ENCODE measurements around the gene ISG20L2. TPM values are rescaled to one million over a fixed set of nuclear protein-coding genes. Genes with fewer than 3 reads are reported as not detected.
A peak's percentile ranks its signal among the peaks of the same experiment; 100 is the strongest.

Gene ISG20L2
- polyA plus RNA-seq, 2 of the 4 experiments (the other 2 are of a cell fraction) = 29.6 to 42.5 TPM

DNA sequence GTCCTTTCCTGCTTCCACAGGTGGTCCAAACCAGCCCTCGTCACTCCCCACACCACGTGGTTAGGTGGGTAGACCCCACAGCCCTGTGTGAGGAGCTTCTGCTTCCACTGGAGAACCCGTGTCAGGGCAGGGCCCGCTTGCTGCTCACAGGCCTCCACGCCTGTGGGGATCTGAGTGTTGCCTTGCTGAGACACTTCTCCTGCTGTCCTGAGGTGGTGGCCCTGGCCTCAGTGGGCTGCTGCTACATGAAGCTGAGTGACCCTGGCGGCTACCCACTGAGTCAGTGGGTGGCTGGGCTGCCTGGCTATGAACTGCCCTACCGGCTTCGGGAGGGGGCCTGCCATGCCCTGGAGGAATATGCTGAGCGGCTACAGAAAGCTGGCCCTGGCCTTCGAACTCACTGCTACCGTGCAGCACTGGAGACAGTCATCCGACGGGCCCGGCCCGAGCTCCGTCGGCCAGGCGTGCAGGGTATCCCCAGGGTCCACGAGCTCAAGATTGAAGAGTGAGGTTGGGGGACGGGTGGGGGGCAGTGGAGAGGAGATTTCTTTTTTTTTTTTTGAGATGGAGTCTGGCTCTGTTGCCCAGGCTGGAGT is 5.5 kb upstream of the ISG20L2 start:
- TF ChIP-seq TP53 (CRISPR knock-in tag; IDR thresholded peaks at IDR 0.05) (no peak), HOXB13 (CRISPR knock-in tag; IDR thresholded peaks at IDR 0.05; ENCODE audit: low read depth) (no peak), CBX8 (IDR thresholded peaks at IDR 0.05) (no peak), CEBPB (IDR thresholded peaks at IDR 0.05) (no peak), FOXS1 (CRISPR knock-in tag; IDR thresholded peaks at IDR 0.05) (no peak), RFX5 (IDR thresholded peaks at IDR 0.05) (no peak), SREBF2 (IDR thresholded peaks at IDR 0.05) (no peak), ZC3H11A (IDR thresholded peaks at IDR 0.05) (no peak), JUNB (IDR thresholded peaks at IDR 0.05) (no peak), FOSB (CRISPR knock-in tag; IDR thresholded peaks at IDR 0.05) (no peak)
- TF ChIP-seq, protein P1, sequence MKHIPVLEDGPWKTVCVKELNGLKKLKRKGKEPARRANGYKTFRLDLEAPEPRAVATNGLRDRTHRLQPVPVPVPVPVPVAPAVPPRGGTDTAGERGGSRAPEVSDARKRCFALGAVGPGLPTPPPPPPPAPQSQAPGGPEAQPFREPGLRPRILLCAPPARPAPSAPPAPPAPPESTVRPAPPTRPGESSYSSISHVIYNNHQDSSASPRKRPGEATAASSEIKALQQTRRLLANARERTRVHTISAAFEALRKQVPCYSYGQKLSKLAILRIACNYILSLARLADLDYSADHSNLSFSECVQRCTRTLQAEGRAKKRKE (CRISPR knock-in tag; IDR thresholded peaks at IDR 0.05; ENCODE audit: low read depth) = no peak
- TF ChIP-seq, protein P2, sequence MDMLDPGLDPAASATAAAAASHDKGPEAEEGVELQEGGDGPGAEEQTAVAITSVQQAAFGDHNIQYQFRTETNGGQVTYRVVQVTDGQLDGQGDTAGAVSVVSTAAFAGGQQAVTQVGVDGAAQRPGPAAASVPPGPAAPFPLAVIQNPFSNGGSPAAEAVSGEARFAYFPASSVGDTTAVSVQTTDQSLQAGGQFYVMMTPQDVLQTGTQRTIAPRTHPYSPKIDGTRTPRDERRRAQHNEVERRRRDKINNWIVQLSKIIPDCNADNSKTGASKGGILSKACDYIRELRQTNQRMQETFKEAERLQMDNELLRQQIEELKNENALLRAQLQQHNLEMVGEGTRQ (IDR thresholded peaks at IDR 0.05) = no peak
- TF ChIP-seq, protein P3, sequence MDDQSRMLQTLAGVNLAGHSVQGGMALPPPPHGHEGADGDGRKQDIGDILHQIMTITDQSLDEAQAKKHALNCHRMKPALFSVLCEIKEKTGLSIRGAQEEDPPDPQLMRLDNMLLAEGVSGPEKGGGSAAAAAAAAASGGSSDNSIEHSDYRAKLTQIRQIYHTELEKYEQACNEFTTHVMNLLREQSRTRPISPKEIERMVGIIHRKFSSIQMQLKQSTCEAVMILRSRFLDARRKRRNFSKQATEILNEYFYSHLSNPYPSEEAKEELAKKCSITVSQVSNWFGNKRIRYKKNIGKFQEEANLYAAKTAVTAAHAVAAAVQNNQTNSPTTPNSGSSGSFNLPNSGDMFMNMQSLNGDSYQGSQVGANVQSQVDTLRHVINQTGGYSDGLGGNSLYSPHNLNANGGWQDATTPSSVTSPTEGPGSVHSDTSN (IDR thresholded peaks at IDR 0.05) = no peak
- no peak for FAIRE-seq
- H3K9me3 ChIP-seq = no peaks in the 10 kb centered on the region
- H3K4me2 ChIP-seq = no peak overlapping the region
- peaks cover 10% of the 10 kb centered on the region; the same call in 2 of the 3 replicates for H3K4me1 ChIP-seq
- no peak for ATAC-seq
- no peak for DNase-seq (ENCODE audit: low read depth in 1 of 2, low spot score in 1 of 2)
- 93% methylated on average over 20 of the region's 20 CpGs for WGBS (ENCODE audit: missing lambda C conversion rate)
- H3K4me3 ChIP-seq = no peak overlapping the region
- ChIA-PET CTCF (interaction anchor here (0.6 to 42.3 kb wide), 6 partner anchors 8 to 186 kb away, joined by 3 to 2258 read pairs (median 4); partner anchors contain the start of genes CRABP2, NES and NTRK1), POLR2A (no interaction called here)
- no peak overlapping the region for H3K27ac ChIP-seq

DNA sequence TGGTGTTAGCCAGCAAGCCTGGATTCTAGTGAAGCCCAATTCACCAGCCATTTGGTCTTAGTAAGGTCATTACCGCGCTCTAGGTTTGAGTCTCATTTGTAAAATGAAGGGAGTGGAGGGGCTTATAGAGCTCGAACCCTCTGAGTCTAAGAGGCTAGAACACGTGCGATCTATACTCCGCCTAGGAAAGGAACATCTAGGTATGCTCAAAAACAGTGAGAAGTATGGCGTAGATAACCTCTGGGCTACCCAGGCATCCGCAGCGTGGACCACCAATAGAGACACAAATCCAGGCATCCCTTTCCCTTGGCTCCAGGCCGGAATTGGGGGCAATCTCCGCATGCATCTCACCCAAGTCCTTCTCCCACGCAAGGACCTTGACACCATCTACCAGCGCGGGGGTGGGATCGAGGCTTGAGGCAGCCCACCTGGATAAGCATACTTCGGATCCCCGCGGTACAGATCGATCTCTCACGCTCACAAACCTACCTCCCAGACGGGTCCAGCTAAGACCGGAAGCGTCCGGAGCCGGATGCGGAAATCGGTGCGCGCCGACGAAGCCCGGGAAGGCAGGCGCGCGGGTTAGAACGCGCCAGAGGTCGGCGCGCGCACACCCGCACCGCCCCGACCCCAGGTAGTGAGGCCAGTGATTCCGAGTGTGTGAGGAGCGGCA is 504 bp downstream of the ISG20L2 start, which contains the start of gene METTL25B:
TSS of gene METTL25B (plus strand) at position 544 of the 673 bp plus-strand sequence. CDS start 636 bp downstream, outside the sequence.
- WGBS (ENCODE audit: missing lambda C conversion rate) = under 1% methylated on average over 28 of the region's 46 CpGs
- FAIRE-seq = no peak
- H3K4me1 ChIP-seq = peaks cover 35% of the 10 kb centered on the region
- H3K4me2 ChIP-seq = peak within 1 kb of the TSS; percentile 95
- CTCF ChIA-PET = interaction anchor here (1.1 to 42.3 kb wide), 18 partner anchors 8 to 199 kb away, joined by 3 to 2258 read pairs (median 26); partner anchors contain the start of genes CRABP2, INSRR, MRPL24 and NES
- ATAC-seq = peak; percentile 80 to 84
- peak within 1 kb of the TSS; percentile 89 for H3K4me3 ChIP-seq
- H3K27ac ChIP-seq = peak within 1 kb of the TSS; percentile 93
- DNase-seq (ENCODE audit: low read depth in 1 of 2, low spot score in 1 of 2) = peak; percentile 87 to 90
- no peaks in the 10 kb centered on the region for H3K9me3 ChIP-seq
- POLR2A ChIA-PET = interaction anchor here (0.6 to 4.4 kb wide), 35 partner anchors 8 to 228 kb away, joined by 3 to 90 read pairs (median 6); partner anchors contain the start of genes HDGF, MEF2D, MRPL24 and PRCC
- TF ChIP-seq JUN (IDR thresholded peaks at IDR 0.05) (no peak; a peak in 1 of 5 replicates), FOSL2 (IDR thresholded peaks at IDR 0.05) (no peak), FOSL2 (CRISPR knock-in tag; IDR thresholded peaks at IDR 0.05) (no peak), ELK1 (IDR thresholded peaks at IDR 0.05; ENCODE audit: low read depth, low read length) (no peak), E2F6 (IDR thresholded peaks at IDR 0.05; ENCODE audit: borderline replicate concordance, low read depth) (0 out of 2 replicates have a peak, but pooled peaks have one; percentile 43), JUNB (IDR thresholded peaks at IDR 0.05) (no peak), HES2 (IDR thresholded peaks at IDR 0.05) (no peak), KDM5A (IDR thresholded peaks at IDR 0.05) (peak; percentile 81), NR3C1 (IDR thresholded peaks at IDR 0.05) (no peak), PHF8 (IDR thresholded peaks at IDR 0.05; ENCODE audit: borderline replicate concordance, low read depth) (peak; percentile 33; the same call in 1 of the 2 replicates), EHF (CRISPR knock-in tag; IDR thresholded peaks at IDR 0.05) (no peak), CBX8 (IDR thresholded peaks at IDR 0.05) (no peak), HOXA7 (CRISPR knock-in tag; IDR thresholded peaks at IDR 0.05) (no peak), ZSCAN20 (CRISPR knock-in tag; IDR thresholded peaks at IDR 0.05) (no peak), CTCF (IDR thresholded peaks at IDR 0.05) (no peak), SREBF2 (IDR thresholded peaks at IDR 0.05) (no peak), FOSB (CRISPR knock-in tag; IDR thresholded peaks at IDR 0.05) (no peak), ZNF302 (CRISPR knock-in tag; IDR thresholded peaks at IDR 0.05) (no peak), TFCP2L1 (CRISPR knock-in tag; IDR thresholded peaks at IDR 0.05) (no peak)
- TF ChIP-seq, protein P4, sequence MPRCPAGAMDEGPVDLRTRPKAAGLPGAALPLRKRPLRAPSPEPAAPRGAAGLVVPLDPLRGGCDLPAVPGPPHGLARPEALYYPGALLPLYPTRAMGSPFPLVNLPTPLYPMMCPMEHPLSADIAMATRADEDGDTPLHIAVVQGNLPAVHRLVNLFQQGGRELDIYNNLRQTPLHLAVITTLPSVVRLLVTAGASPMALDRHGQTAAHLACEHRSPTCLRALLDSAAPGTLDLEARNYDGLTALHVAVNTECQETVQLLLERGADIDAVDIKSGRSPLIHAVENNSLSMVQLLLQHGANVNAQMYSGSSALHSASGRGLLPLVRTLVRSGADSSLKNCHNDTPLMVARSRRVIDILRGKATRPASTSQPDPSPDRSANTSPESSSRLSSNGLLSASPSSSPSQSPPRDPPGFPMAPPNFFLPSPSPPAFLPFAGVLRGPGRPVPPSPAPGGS (IDR thresholded peaks at IDR 0.05) = peak; percentile 92; the same call in 1 of the 3 replicates

Data from A549 (cell line).